ENCODE measurements around the gene SEC22C. TPM values are rescaled to one million over a fixed set of nuclear protein-coding genes. Genes with fewer than 3 reads are reported as not detected.

SEC22C gene
- total RNA-seq, 4 donors from 2014 or later: 56.0 to 84.4 (median 72.1) TPM

DNA sequence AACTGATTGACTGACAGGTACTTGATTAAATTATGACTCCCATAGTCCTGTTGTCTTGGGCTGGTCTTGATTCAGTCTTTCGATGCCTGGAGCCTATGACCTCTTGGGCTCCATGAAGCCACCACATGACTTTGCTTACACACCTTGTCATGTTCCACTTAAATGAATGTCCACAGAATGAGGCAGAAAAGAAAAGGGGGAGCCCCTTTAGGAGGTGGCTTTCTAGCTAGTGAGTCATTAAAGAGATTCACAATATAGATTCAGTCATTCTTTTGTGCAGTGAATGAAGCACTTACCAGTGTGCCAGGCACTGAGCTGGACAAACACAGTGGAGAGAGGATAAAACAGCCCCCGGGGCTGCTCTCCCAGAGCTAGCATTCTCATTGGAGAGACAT, 62.2 kb downstream of the SEC22C start:
- no peak for TF ChIP-seq POLR2AphosphoS5 (IDR thresholded peaks at IDR 0.05)
- TF ChIP-seq, protein P1, sequence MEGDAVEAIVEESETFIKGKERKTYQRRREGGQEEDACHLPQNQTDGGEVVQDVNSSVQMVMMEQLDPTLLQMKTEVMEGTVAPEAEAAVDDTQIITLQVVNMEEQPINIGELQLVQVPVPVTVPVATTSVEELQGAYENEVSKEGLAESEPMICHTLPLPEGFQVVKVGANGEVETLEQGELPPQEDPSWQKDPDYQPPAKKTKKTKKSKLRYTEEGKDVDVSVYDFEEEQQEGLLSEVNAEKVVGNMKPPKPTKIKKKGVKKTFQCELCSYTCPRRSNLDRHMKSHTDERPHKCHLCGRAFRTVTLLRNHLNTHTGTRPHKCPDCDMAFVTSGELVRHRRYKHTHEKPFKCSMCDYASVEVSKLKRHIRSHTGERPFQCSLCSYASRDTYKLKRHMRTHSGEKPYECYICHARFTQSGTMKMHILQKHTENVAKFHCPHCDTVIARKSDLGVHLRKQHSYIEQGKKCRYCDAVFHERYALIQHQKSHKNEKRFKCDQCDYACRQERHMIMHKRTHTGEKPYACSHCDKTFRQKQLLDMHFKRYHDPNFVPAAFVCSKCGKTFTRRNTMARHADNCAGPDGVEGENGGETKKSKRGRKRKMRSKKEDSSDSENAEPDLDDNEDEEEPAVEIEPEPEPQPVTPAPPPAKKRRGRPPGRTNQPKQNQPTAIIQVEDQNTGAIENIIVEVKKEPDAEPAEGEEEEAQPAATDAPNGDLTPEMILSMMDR (IDR thresholded peaks at IDR 0.05): no peak
- no peak for TF ChIP-seq POLR2A (IDR thresholded peaks at IDR 0.05)
- TF ChIP-seq EP300 (IDR thresholded peaks at IDR 0.05): no peak
- 70 to 75% methylated on average over 1 to 2 of the region's 2 CpGs for WGBS, 2 donors (ENCODE audit: low coverage in 1 of 2)
- no peak overlapping the region for H3K4me3 ChIP-seq
- no peaks in the 10 kb centered on the region for H3K4me1 ChIP-seq
- H3K27me3 ChIP-seq: no peaks in the 10 kb centered on the region
- no peaks in the 10 kb centered on the region for H3K9me3 ChIP-seq
- ATAC-seq: no peak
- H3K27ac ChIP-seq: no peak overlapping the region
- no peaks in the 10 kb centered on the region for H3K36me3 ChIP-seq

DNA sequence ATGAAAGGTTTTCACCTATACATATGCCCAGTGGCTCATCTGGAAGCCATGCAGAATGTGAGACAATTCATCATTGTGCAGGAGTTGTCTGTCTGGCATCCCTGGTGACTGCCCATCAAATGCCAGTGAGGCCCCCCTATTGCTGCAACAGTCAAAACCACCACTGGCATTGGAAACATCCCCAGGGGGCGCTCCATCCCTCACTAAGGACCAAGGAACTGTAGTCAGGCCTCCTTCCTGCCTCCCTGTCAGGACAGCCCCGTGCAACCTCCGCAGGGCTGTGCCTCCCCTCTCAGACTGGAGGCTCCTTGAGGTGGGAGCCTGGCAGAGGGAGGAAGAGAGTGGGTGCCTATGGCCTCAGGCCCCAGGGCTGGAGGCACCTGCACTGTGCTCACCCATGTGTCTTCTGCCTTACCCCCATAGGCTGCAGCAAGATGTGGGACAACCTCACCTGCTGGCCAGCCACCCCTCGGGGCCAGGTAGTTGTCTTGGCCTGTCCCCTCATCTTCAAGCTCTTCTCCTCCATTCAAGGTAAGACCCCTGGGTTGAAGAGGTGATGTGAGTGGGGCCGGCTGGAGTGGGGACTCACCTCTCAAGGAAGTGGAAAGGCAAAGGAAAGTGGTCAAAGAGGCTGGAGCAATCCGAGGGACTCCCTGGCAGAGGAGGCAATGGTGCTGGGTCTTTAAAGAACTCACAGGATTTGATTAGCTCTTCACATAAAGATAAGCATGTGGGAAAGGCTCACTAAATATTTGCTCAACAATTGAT, 62.8 kb downstream of the SEC22C start:
- Histone ChIP-seq H3K9me3 (no peaks in the 10 kb centered on the region), H3K4me1 (no peaks in the 10 kb centered on the region), H3K27me3 (no peaks in the 10 kb centered on the region), H3K27ac (no peak overlapping the region), H3K4me3 (no peak overlapping the region), H3K36me3 (no peaks in the 10 kb centered on the region)
- 93 to 100% methylated on average over 1 to 3 of the region's 6 CpGs for WGBS, 2 donors (ENCODE audit: low coverage in 1 of 2)
- no peak for ATAC-seq
- TF ChIP-seq POLR2A (IDR thresholded peaks at IDR 0.05) (no peak), EP300 (IDR thresholded peaks at IDR 0.05) (no peak), POLR2AphosphoS5 (IDR thresholded peaks at IDR 0.05) (no peak)
- TF ChIP-seq, protein P1 (IDR thresholded peaks at IDR 0.05): no peak

DNA sequence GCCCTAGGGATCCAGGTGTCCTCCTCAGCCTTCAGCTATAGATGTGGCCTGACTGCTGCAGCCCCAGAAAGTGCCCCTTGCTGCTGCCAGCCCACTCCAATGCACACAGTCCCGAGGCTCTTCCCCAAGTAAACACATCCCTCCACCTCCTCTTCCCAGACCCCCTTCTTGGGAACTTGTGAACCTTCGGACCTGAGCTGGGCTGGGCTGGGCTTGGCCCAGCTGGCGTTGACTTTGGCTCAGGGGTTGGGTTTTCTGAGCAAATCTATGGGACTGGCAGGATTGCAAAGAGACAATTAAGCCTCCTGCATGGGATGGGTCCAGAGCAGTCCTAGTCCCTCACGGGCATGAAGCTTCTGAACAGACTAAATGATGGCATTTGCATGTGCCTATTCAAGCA, 64.7 kb downstream of the SEC22C start:
- no peaks in the 10 kb centered on the region for H3K4me1 ChIP-seq
- H3K36me3 ChIP-seq: no peaks in the 10 kb centered on the region
- ATAC-seq: no peak
- TF ChIP-seq POLR2AphosphoS5 (IDR thresholded peaks at IDR 0.05) (no peak), EP300 (IDR thresholded peaks at IDR 0.05) (no peak), POLR2A (IDR thresholded peaks at IDR 0.05) (no peak)
- TF ChIP-seq, protein P1 (IDR thresholded peaks at IDR 0.05): no peak
- H3K9me3 ChIP-seq: no peaks in the 10 kb centered on the region
- no peak overlapping the region for H3K27ac ChIP-seq
- H3K4me3 ChIP-seq: no peak overlapping the region
- 60% methylated on average over 1 of the region's 4 CpGs; no CpG with 5 or more reads in 1 of the 2 donors for WGBS, 2 donors (ENCODE audit: low coverage in 1 of 2)
- no peaks in the 10 kb centered on the region for H3K27me3 ChIP-seq

DNA sequence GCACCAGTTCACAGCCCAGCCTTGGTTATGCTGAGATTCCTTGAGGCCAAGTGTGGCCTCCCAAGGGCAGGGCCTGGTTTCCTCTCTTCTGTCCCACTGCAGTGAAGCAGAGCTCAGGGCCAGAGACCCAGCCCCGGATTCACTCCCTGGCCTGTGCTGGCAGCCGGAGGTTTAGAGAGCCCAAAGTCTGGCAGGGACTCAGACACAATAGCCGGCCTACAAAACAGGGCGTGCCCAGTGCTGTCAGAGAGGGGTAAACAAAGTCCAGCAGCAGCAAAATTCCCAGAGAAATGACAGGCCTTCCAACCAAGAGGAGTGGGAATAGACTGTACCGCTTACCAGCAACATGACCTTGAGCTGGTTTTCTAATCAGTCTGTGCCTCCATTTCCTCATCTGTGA, 65.3 kb downstream of the SEC22C start:
- 71 to 100% methylated on average over 1 to 3 of the region's 5 CpGs for WGBS, 2 donors (ENCODE audit: low coverage in 1 of 2)
- no peaks in the 10 kb centered on the region for H3K36me3 ChIP-seq
- H3K27me3 ChIP-seq: no peaks in the 10 kb centered on the region
- no peaks in the 10 kb centered on the region for H3K9me3 ChIP-seq
- no peaks in the 10 kb centered on the region for H3K4me1 ChIP-seq
- no peak for TF ChIP-seq POLR2A (IDR thresholded peaks at IDR 0.05)
- no peak for TF ChIP-seq EP300 (IDR thresholded peaks at IDR 0.05)
- no peak for TF ChIP-seq POLR2AphosphoS5 (IDR thresholded peaks at IDR 0.05)
- TF ChIP-seq, protein P1 (IDR thresholded peaks at IDR 0.05): no peak
- no peak for ATAC-seq
- no peak overlapping the region for H3K4me3 ChIP-seq
- no peak overlapping the region for H3K27ac ChIP-seq

DNA sequence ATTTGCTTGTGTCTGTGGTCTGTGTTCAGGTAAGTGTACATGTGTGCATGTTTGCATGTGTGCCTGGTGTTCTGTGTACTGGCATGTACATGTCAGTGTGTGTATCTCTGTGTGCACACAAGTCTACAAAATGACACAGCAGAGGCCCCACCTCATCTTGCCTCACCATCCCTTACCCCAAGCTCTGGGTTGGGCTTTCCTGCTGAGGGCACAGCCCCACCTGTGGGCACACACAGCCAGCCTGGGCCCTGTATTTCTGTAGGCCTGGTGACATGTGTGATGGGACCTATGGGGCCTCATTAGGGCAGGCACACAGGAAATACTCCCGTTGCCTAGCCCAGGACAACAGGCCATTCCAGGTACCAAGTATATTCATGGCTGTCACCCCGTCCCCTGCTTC, 65.8 kb downstream of the SEC22C start:
- no peak for ATAC-seq
- H3K27ac ChIP-seq: no peak overlapping the region
- 100% methylated on average over 2 of the region's 2 CpGs; no CpG with 5 or more reads in 1 of the 2 donors for WGBS, 2 donors (ENCODE audit: low coverage in 1 of 2)
- no peaks in the 10 kb centered on the region for H3K27me3 ChIP-seq
- no peak overlapping the region for H3K4me3 ChIP-seq
- no peaks in the 10 kb centered on the region for H3K36me3 ChIP-seq
- TF ChIP-seq POLR2A (IDR thresholded peaks at IDR 0.05): no peak
- no peak for TF ChIP-seq EP300 (IDR thresholded peaks at IDR 0.05)
- TF ChIP-seq, protein P1 (IDR thresholded peaks at IDR 0.05): no peak
- no peak for TF ChIP-seq POLR2AphosphoS5 (IDR thresholded peaks at IDR 0.05)
- no peaks in the 10 kb centered on the region for H3K4me1 ChIP-seq
- H3K9me3 ChIP-seq: no peaks in the 10 kb centered on the region
